GM18870 (cell line): ENCODE results near the gene RALGAPA2.

Source experiments
- ATAC-seq: cut with Tn5 transposase; IDR thresholded peaks from one replicate; pipeline ENCODE4 v1.9.1; 2021; ENCODE audit warnings: moderate library complexity; ENCODE audit not compliant: unreplicated experiment

The RALGAPA2 gene

DNA sequence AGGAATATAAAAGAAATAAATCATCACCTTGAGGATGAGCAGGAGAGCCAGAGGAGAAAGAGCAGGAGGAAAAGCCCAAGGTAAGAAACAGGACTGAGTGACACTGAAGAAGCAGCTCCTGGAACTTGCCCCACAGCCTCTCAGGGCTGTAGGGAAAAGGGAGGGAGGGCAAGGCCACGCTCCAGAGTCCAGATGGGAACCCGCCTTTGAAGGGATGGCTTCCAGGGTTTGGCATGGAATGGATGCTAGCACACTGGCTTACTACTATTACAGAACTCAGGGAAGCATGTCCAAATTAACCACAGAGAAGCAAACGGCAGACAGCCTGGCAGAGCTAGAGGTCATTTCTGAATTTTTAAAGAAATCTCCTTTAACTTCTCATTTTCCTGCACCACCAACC, 26.8 kb downstream of the RALGAPA2 start:
- no peak for ATAC-seq

DNA sequence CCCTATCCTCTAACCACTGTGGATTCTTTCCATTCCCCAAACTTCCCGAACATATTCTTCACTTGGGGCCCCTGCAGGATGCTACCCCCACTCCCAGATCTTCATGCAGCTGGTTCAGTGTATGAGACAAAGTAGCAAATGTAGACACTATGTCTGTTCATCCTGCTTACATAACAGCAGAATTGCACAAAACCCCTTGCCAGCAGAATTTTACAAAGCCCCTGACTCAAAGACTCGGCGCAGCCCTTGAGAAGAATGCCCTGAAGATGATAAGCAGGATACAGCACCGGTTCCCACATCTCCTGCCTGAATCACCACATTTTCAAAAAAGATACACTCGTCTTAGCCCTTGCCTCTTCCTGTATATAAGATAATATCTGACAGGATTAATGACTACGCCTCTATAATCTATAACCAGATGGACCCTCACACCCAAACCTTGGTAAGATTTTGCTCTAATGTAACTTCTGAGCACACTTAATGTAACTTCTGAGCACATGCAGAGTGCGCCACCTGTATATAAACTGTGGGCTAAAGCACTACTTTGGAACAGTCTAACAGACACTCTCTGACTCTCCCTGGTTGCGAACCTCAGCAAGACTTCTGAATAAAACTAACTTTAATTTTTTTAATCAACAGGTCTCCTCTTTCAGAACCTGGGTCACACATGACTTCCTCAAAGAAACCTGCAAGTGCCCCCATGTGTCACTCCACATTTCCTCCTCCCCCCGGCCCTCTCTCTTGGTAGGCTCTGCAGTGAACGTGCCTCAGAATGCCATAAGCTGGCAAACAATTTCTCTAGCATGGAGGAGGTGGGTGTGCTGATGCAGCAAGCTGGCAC, 28.7 kb downstream of the RALGAPA2 start:
- no peak for ATAC-seq

GRCh38 chr20:20683020-20683419, 29.4 kb downstream of the RALGAPA2 start:
- no peak for ATAC-seq

- no peak for ATAC-seq
Observed at GRCh38 chr20:20680991-20681508, 31.4 kb downstream of the RALGAPA2 start.

GRCh38 chr20:20679316-20679715, 33.1 kb downstream of the RALGAPA2 start:
- no peak for ATAC-seq

DNA sequence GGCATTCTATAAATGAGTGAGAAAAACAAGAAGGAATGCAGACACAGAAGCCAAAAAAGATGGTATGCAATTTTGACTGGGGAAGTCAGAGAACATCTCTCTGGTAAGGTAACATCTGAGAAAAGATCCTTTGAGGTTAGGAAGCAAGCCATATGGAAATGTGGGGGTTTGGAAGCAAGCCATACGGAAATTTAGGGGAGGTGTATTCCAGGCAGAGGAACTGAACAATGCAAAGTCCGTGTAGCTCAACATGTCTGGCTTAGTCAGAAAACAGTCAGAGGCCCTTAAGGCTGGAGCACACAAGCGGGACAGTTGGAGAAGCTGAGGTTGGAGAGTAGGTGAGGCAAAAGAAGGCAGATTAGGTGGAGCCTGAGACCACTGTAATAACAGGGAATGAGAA, 35.3 kb downstream of the RALGAPA2 start:
- ATAC-seq: no peak

DNA sequence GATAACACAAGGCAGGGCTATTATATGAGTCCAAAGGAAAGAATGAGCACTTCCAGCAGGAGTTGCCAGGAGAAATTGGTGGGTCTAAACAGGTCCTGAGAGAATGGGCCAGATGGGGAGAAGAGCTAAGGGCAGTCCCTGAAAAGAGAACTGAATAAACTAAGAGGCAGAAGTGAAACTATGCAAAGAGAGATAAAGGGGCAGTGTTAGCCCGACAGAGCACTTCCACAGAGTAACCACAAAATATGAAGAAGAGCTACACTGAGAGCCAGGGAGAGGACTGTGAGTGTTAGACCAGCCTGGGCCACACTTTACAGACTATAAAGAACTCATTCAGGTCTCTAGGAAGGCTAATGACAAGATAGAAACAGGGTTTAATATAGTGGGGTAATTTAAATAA, 43.8 kb downstream of the RALGAPA2 start:
- ATAC-seq: peak; percentile 99

DNA sequence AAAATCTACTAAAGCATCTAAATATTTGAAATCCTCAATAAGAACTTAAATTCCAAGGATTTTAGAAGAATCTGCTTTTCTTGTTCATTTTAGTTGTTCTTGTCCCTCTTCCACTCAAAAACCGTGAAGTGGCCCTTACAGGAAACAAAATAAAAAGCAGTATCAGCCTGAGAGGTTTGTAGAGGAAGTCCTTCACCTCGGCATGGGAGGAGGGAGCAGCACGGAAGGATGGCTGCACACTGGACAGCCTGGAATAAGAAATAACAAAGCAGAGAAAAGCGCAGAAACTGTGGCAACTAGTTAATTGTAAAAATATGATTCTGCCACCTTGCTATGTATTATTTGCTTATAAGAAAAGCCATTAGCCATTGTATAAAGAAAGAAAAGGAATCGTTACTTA, 46.1 kb downstream of the RALGAPA2 start:
- no peak for ATAC-seq

DNA sequence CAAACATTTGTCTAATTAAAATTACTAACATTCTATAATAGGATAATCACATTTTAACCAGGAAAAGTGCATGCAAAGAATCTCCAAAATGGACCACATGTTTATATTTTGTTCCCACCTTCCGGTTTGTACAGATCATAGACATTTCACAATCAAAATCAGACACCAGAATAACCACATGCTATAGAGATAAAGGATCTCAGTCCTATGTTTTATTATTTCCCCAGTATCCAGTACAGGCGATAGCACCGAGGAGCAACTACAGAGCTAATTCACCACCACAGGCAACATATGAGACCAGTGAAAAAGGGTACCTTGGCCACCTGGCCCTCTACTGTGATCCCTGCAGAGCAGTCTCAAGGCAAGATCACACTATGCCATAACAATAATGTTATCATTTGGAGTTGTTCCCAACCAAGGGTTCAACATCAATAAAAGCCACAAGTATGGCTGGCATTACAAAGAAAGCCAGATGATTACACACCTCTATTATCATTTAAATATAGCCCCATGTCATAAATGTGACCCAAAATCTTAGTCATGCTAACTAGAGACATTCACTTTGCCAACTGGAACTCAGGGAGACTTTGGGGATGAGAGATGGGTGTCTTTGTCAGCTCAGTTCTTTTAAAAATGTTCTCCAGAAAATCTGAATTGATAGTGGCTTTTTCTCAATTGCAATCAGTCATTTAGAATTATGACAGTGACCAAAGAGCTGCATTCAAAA, 46.7 kb downstream of the RALGAPA2 start:
- no peak for ATAC-seq

DNA sequence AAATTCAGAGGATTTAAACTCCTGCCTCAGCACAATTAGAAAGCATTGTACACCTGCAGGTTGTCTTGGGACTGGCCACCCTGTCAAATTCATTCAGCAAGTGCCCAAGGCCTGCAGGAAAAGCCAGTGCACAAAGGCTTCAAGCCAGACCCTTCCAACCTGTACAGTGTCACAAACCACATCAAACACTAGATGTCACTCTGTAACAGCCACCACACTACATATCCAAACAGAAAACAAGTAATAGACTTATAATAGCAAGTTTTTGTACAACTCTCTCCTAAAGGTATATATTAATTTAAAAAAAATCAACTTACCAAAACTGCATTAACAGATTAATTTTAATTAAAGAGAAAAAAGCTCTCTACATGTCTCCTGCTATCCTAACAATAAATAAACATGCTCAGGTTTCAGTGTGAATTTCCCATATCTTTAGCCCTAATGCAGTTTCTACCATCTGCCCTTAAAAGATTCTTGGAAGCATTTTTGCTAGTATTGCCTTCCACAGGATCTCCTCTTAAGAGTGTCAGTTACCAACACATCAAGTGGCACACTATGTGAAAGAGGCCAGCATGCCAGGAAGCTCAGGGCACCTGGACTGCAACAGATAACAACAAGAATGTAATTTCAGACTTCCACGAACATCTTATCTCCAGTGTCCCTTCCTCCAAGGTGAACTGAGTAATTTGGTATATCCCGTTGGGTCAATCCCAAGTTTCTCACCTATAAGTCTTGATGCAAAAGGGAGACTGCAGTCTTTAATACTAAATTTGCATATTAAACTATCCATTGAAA, 47.5 kb downstream of the RALGAPA2 start:
- ATAC-seq: no peak

DNA sequence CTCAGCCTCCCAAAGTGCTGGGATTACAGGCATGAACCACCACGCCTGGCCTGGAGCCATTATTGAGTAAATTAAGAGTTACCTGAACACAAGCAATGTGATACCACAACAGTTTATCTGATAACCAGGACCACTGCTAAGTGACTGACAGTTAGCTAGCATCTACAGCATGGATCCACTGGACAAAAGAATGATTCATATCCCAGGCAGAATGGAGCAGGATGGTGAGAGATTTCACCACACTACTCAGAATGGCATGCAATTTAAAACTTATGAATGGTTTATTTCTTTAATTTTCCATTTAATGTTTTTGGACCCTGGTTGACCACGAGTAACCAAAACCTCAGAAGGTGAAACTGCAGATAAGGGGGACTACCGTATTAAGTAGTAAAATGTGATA, 48.6 kb downstream of the RALGAPA2 start:
- no peak for ATAC-seq

GRCh38 chr20:20658871-20659431, 53.5 kb downstream of the RALGAPA2 start:
- no peak for ATAC-seq

- no peak for ATAC-seq
Observed at GRCh38 chr20:20658123-20658522, 54.3 kb downstream of the RALGAPA2 start.

DNA sequence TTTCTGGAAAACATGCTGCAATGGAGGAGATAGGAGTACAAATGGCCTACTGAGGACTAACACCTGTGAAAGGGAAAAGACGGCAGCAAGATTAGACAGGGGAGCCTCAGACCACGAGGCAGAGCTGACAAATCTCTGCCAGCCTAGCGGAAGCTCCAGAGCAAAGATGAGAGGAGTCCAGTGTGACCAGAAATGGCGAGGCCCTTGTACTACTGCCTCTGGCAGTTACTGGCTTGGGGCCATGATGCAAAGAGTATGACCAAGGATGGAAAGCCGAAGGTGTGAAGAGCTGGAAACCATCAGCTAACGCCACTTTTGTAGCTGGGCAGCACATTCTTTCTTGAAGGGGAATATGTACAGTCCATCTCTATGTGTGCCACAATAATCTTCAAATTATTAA, 55.4 kb downstream of the RALGAPA2 start:
- ATAC-seq: no peak

DNA sequence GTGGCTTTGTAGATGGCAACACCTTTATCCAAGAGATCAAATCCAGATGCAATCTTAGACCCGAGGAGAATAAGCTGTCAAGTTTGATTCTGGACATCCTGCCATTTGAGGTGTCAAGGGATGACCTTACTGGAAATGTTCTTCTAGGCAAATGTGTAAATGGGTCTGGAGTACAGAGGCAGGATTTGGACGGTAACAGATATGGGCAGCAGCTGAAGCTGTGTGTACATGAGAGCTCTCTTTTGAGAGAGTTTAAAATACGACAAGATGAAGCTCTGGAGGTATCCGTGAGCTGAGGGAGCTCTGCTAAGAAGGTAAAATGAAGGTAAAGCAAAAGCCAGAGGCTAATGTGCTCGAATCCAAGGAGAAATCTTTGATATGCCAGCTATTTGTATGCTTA, 56.6 kb downstream of the RALGAPA2 start:
- ATAC-seq: no peak

DNA sequence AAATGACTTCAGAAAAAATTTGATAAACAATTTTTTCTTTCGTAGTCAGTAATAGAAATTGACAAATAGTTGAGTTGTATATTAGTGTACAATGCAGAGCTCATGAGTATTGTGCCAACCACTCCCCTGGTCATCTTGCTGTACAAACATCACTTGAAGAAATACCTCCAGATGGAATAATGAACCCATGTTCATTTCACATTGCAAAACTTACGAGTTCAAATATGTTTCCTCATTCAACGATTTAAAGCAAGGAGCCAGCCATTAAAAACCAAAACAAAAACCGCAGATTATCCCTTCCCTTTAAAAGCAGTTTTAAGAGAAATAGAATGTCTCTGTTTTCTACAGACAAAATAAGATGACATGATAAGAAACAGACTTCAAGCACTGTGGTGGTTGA, 62.5 kb downstream of the RALGAPA2 start:
- no peak for ATAC-seq

DNA sequence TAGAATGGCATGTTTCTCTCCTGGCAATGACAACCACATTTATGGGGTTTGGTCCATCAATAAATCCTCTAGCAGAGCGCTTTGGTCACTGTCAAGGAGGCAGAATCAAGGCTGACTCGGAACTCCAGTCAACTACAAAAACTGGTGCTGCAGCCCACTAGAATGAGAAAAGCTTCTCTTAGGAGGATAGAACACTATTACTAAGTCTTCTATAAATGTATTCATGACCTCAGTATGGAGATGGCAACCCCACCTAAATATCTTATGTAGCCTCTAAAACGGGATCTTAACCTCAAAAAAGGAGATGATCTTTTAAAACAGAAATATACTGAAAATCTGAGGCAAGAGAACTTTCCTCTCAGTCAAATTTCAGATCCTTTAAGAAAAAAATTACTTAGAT, 68.5 kb downstream of the RALGAPA2 start:
- no peak for ATAC-seq

DNA sequence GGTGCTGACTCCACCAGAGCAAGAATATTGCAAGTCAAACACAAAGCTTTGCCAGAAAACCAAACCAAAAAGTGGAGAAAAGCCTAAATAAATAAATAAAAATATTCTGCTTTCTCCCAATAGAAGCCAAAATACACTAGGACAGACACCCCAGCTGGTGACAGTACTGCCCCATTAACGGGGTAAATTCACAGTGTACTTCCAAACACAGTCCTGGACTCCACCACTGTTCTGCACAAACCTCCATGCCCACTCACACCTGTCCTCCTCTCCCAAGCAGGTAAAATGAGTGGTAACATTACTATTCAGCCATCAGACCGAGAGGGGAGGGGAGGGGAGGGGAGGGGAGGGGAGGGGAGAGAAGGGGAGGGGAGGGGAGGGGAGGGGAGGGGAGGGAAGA, 70.7 kb downstream of the RALGAPA2 start:
- ATAC-seq: no peak

DNA sequence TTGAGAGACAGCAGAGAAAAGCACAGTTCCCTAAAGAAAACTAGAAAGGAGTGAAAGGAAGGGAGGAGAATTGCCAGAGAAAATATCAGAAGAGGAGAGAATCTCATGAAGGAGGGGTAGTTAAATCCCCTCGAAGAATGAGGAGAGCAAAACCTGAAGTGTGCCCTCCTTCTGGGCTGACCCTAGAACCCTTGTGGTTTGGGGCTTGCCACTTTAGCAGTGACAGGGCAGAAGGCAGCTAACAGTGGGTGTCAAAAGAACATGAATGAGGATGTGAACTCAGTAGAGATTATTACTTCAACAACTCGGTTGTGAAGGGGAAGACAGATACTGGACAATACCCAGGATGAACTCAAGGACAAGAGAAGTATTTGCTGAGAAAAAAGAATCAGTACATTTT, 73.6 kb downstream of the RALGAPA2 start:
- ATAC-seq: no peak

DNA sequence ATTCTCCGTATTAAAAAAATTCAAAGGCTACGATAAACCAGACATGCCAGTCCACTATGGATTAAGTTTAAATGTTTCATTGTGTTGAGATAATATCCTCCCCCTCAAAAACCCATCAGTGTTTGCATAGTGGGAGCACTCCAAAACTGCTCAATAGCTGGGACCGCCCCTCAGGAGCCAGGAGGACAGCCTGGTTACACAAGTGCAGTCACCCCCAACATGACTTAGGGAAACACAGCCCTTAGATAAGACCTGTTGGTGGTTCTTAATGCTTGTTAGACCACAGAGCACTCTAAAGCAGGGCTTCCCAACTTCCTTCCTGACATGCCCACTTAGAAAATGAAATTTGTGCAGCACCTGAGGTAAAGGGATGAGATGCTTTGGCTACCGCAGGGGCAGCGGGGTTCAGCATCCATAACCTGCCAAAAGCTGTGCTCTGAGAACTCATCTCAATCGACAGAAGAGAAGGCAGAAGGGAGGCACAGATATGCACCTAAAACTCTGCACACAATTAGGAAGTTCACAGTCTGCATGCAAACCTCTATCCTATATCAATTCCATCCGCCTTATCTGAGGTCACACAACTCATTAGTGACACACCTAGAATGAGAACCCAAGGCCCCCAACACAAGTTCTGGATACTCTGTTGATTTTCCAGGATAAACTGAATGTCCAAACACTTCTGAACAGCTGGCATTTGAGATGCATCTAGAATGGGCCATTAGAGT, 74.3 kb downstream of the RALGAPA2 start:
- ATAC-seq: no peak
